RPMI8226 (cell line): ENCODE data around the gene FGGY.
"Not testable (repeated sequence)": the region's sequence is repeated elsewhere in the genome, so short reads cannot be mapped to it uniquely, and the experiment has no call there.

Experiments
- DNase-seq: peaks from one replicate; pipeline ENCODE4 v3.0.0-alpha.2; 2015

FGGY gene

DNA sequence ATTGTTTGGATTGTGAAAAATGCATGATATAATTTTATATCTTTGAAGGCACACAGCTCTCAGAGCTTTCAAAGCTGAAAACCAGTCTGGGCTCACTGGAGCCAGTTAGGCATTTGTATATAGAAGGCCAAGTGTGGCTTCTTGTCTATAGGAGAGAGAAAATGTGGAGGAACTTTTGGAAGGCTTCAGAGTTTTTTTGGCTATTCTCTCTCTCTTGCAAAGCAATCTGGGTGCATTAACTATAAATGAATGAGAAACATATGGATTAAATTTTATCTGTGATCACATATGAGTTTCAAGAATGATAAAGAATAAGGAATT lies 301.2 kb downstream of the FGGY start:
- no peak for DNase-seq

DNA sequence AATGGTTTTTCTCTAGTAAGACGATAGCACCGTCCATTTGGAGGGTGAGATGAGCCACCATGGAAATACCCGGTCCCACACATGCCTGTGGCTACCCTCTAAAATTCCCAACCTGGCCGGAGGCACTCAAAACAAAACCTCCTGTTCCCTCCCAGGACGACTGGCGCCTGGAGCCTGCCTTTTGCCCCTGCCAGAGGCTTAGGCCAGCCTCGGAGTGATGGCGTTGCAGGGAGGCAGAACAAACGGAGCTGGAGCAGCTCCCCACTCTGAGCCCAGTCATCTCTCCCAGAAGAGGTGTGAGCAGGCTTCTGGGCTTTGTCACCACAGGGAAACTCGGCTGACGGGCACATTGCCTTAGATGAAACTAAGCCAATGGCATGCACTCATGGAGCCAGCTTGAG lies 304.1 kb downstream of the FGGY start:
- no peak for DNase-seq

GRCh38 chr1:59601811-59602210 lies 304.9 kb downstream of the FGGY start:
- no peak for DNase-seq

DNA sequence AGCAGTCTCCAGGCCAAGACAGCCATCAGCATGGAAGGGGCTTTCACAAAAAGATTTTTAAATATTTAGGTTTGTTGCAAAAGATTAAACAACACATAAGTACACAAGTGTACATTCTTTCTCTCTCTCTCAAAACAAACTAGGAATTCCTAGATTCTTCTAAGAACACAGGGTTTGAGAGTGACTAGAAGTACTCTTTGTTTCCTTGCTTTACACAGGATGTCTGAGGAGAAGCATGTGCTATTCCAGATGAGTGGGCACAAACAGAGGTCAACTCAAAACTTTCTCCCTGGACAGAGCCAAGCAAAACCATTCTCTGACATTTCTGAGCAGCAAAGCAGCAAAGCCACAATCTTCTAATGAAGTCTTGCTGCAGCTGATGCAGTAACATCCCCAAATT lies 307.3 kb downstream of the FGGY start:
- DNase-seq: no peak

- DNase-seq: no peak
These were observed 308.3 kb downstream of the FGGY start for GRCh38 chr1:59605184-59605583.

GRCh38 chr1:59605761-59606160 lies 308.9 kb downstream of the FGGY start:
- no peak for DNase-seq

DNA sequence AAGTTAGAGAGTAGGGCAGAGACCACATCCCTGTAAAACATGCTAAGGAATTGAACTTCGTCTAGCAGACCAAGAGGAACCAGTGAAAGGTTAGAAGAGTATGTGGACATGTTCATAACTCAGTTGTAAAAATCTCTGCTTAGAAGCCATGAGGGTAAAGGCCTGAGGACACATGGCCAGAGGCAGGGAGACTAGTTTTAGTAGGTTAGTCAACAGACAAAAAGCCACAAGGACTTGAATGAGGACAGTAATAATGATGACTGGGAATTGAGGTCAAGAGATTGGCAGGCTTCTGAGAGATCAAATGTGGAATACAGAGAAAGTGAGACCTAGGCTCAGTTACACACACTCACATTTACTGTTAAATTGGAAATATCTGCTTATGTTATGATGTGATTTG lies 312.4 kb downstream of the FGGY start:
- no peak for DNase-seq

GRCh38 chr1:59610499-59610898 lies 313.6 kb downstream of the FGGY start:
- DNase-seq: not testable (repeated sequence)

GRCh38 chr1:59617434-59617833 lies 320.5 kb downstream of the FGGY start:
- DNase-seq: no peak

DNA sequence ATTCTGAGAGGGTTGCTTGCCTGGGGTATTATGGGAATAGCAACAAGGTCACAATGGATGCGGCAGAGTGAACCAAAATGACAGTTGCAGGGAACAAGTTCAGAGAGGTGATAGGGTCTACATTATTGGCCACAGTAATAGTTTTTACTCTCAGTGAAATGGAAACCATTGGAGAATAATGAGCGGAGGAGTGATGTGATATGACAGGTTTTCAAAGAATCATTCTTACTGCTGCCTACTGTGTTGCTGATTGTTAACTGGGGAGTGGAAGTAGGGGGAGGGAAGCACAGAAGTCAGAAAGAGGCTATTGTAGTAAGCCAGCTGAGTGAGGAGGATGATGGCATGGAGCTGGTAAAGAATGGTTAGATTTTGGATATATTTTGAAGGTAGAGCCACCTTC lies 322.7 kb downstream of the FGGY start:
- no peak for DNase-seq

- DNase-seq: no peak
These were observed 328.5 kb downstream of the FGGY start for GRCh38 chr1:59625384-59625783.

- DNase-seq: no peak
These were observed 334.8 kb downstream of the FGGY start for GRCh38 chr1:59631561-59632255.

- no peak for DNase-seq
These were observed 338.2 kb downstream of the FGGY start for GRCh38 chr1:59635097-59635496.

DNA sequence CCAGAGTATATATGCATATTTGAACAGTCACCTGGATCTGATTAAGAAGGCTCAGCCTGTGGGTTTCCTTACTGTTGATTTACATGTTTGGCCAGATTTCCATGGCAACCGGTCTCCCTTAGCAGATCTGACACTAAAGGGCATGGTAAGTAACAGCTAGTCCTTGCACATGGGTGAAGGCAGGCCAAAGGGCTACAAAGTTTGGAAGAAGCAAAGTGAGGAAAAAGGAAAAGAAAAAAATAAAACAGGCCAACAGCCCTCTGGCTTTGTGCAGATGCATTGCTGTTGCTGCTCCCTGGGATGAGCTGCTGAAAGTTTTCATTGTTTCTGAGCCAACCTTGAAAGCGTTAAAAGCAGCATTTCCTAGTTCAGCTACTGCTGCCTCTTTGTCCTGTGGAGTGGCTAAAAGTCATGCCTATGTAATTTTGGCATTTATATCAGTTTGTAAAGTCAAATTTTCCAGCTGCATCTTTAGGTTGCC lies 341.4 kb downstream of the FGGY start:
- no peak for DNase-seq

GRCh38 chr1:59639266-59639665 lies 342.4 kb downstream of the FGGY start:
- DNase-seq: no peak

- no peak for DNase-seq
These were observed 344.0 kb downstream of the FGGY start for GRCh38 chr1:59640851-59641250.

DNA sequence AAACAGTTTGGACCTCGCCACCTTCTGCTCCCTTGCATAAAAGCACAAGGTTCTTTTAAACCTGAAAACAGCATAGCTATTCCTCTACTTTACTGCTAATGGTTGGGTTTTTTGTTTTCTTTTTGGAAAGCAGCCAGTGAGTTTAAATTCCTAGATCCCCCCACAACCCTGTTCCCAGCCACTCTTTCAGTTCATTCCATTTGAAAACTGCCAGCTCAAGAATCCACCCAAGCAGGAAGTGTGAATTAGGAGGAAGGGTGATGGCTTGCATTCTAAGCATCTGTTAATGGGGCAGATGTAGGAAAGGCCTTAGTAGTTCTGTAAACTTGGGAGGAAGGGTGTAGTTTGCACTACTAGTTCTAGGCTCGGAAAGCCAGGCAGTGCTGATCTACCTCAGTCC lies 344.9 kb downstream of the FGGY start:
- no peak for DNase-seq

DNA sequence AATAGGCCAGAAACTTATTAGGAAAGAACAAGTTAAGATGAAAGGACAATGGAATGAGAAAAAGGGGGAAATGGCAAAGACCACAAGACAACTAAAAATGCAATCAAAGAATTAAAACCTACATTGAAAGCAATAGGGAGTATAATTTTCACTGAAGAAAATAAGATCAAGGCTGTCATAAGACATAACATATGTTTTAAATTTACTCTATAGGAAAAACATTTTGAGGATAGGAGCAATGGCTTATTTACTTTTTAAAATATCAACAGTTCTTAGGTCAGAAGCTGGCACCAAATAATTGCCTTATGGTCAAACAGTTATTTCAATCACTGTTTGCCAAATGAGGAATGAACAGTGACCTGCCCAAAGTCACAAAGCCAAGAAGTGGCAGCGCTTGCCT lies 346.6 kb downstream of the FGGY start:
- no peak for DNase-seq

GRCh38 chr1:59645893-59646292 lies 349.0 kb downstream of the FGGY start:
- DNase-seq: no peak

DNA sequence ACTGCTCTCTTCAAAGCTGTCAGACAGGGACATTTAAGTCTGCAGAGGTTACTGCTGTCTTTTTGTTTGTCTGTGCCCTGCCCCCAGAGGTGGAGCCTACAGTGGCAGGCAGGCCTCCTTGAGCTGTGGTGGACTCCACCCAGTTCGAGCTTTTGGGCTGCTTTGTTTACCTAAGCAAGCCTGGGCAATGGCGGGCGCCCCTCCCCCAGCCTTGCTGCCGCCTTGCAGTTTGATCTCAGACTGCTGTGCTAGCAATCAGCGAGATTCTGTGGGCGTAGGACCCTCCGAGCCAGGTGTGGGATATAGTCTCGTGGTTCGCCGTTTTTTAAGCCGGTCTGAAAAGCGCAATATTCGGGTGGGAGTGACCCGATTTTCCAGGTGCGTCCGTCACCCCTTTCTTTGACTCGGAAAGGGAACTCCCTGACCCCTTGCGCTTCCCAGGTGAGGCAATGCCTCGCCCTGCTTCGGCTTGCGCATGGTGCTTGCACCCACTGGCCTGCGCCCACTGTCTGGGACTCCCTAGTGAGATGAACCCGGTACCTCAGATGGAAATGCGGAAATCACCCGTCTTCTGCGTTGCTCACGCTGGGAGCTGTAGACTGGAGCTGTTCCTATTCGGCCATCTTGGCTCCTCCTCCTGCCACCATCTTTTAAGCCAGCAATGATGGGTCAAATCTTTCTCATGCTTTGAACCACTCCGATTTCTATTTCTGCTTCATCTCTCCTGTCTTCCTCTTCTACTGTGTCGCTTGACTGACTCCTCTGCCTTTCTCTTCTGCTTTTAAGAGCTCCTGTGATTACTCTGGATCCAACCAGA lies 356.5 kb downstream of the FGGY start:
- not testable (repeated sequence) for DNase-seq

DNA sequence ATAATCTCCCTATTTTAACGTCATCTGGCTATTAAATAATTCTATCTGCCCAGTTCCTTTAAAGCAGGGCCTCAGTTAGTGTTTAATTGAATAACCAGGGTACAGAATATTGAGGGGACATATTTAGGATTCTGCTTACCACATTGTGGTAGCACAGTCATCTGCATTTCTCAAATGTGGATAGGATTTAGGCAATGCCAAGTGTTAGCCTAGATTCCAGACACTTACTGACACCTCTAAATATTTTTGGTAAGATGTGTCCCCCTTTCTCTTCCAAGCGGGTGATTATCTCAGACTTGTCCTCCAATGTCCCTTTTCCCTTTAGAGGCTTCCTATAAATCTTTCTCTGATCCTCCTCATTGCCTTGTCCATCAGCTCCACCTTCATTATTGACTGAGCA lies 357.1 kb downstream of the FGGY start:
- DNase-seq: no peak

DNA sequence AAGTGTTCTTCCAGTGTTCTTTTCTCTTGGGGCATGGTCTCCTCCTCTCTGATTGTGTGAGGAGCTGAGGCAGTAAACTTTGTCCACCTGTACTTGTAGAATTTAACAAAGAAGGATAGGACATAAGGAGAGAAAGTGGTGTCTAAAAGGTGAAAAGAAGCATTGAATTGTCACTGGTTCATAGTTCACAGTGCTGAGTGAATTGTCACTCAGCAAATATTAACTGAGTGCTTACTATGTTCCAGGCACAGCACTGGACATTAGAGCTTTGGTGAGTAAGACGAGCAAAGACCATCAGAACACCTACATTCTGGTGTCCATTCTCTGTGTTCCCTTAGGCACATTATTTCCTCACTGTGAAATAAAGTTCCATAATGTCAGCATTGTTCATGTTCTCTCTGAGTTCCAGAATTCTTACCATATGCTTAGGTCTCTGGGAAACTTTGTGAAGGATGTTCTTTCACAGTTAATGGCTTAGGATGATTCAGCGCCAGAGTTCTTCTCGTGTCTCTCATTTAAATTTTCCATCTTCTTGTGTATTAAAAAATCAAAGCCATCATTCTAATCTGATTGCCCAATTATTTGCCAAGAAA lies 361.1 kb downstream of the FGGY start:
- DNase-seq: no peak

DNA sequence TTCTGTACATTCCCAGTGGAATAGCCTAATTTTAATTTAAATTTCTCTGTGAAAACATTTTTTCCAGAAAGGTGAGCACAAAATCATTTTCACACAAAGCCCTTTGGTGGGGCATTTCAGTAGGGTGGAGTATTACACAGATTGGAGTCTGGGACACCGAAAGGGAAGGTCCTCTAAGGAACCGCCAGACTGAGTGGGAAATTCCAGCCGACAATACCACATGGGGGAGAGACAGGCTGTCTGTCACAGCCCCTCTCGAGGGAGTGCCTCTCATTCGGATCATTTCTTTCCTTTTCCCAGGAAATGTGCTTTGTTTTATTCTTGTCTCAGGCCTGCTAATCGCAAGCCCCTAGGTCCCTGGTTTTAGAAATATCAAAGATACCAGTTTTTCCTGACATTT lies 367.3 kb downstream of the FGGY start:
- DNase-seq: no peak

GRCh38 chr1:59666106-59666505 lies 369.2 kb downstream of the FGGY start:
- no peak for DNase-seq
